NCI-H2081 (cell line): ENCODE measurements around the gene LRP1B.
A peak's percentile ranks its signal among the peaks of the same experiment; 100 is the strongest.
"Not testable (repeated sequence)": the region's sequence is repeated elsewhere in the genome, so short reads cannot be mapped to it uniquely, and the experiment has no call there.

Experiments
- DNase-seq, 2 experiments: peaks; one replicate each; lab custom pipeline; 2025; lab: John Stamatoyannopoulos, UW

LRP1B gene

DNA sequence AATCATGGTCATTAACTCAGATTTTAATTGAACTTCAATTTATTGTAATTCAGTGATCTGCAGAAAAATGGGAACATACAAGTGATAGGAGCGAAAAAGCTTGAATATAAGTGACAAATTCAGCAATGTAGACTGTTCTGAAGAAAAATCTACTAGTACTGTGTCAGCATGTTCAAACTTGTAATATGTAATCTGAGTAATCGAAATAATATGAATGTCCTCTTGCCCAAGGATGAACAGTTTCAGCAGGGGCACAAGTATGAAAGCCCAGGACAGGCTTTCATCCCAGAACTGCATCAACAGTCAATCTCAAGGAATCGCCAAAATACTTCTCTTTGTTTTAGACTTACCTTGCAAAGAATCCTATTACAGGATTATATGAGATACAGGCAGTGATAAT lies 1110.5 kb downstream of the LRP1B start:
- no peak for DNase-seq

DNA sequence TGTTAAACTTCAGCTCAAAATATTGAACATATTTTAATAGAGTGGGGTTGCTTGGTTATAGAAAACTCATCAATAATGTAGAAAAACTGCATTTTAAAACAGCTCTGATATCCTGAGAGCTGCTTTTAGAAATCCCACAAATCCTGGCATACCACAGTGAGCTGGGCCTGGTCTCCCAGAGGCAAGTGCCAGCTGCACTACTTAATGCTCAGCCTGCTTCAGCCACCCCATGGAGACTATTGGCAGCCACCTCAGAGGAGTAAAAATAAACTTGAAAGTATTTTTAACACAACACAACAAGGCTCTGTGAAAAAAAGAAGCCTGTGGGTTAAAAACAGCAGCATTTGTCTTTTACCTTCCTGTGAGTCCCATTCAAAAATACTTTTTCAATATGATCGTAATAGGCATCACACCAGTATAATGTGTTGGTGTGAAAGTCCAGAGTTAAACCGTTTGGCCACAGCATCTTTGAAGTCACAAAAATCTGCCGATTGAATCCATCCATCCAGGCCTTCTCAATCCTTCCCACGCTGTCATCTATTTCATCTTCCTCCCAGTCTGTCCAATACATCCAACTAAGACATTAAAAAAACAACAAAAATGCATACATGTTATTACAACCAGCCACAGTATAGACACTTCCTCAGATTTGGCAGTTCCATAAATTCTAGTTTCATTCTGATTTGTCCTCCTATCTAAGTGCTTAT lies 1115.3 kb downstream of the LRP1B start:
- peak; percentile 28 to 47 for DNase-seq

DNA sequence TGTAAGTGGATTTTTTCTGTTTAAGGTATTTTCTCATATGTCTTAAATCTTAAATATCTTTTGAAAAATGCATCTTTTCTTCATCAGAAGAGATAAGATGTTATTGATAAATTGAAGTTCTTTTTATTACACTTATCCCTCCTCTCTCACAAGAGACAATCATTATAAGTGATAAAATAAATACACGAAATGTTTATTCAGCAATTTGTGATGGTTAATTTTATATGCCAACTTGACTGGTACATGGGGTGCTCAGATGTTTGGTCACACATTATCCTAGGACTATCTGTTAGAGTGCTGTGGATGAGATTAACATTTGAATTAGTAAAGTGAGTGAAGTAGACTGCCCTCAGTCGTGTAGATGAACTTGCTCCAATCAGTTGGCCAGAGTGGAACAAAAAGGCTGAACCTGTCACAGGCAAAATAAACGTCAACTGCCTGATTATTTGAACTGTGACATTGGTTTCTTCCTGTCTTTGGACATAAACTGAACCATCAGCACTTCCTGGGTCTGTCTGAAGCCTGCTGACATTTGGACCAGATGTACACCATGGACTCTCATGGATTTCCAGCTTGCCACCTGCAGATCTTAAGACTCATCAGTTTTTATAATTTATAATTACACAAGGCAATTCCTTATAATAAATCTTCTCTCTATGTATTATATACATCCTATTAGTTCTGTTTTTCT lies 1126.7 kb downstream of the LRP1B start:
- peak in 1 of 2 experiments; percentile 7 for DNase-seq

DNA sequence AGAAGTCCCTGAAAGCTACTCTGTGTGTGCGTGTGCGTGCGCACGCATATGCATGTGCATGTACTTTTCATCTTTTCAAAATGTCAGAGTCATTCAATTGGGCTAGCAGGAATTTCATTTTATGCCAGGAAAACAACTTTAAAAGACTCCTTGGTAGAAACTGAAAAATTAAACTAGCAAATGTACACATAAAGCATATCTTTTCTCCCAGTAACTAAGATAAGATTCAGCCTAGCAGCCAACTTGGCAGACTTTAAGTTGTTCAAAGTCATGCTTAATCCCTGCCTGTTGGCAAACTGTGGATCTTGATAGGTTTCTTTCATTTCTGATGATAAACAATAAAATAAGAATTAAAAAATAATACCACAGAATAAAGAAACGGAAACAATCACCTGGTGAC lies 1129.1 kb downstream of the LRP1B start:
- no peak for DNase-seq

DNA sequence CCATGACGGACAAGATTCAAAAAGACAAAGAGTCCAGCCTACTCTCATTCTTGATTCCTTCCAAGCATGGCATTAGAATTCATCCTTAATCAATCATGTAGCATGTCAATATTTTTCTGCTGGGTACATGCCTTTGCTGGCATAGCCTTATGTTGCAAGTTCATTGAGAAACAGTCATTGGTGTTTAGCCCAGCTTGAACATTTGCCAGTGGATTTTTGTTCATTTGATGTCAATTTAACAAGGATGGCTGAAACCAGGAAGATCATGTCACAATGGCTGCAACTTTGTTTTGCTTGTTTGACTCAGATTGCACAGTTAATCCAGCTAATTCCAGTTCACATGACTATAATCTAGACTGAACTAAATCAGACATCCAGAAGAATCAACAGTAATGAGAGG lies 1132.2 kb downstream of the LRP1B start:
- no peak for DNase-seq

DNA sequence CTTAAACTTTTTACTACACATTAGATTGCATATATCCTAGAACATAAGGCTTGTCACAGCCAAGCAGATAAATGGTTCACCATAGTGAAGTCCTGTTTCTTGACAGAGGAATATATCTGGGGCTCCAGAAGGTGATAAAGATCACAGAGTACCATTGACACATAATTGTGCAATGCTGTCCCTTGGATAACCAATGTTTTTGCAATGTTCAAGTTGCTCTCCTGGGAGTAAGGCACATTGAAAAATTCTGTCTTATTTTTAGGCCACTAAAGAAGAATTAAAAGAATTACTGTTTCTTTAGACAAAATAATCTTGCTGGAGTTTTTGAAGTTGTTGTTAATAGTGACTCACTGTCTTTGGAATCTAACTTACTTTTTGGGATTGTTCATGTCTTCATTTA lies 1132.8 kb downstream of the LRP1B start:
- no peak for DNase-seq

DNA sequence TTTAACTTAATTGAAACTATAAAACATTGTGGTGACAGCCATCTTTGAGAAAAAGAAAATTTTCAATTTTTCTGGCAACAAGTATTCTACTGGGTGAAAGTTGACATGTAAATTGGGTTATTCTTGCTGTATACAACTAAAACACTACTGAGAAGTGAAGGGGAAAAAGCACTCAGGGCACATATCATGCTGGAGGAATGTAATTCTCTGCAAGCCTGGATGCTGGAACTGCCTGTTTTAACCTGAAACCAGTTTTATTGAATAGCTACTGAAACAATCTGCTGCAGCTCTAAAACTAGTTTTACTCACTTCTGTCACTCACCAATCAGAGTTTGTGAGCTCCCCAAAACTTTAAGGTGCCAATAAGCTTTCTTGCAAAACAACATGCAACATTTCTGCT lies 1136.0 kb downstream of the LRP1B start:
- DNase-seq = no peak

DNA sequence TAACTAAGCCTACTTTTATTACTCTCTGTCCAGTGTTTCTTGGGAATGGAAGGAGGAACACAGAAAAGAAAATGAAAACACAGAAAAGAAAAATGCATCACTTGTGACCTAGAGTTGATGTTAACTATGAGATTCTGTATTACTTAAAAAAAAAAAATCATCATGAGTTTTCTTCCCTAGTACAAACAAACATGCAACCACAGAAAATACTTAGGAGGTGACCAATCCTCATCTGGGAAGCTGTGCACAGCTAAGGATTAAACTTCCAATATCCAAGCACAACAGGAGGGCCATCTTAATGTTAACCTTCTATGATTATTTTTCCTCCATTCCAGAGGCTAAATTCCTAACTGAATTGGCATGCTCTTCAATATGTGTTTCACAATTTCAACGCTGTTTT lies 1140.4 kb downstream of the LRP1B start:
- no peak for DNase-seq

DNA sequence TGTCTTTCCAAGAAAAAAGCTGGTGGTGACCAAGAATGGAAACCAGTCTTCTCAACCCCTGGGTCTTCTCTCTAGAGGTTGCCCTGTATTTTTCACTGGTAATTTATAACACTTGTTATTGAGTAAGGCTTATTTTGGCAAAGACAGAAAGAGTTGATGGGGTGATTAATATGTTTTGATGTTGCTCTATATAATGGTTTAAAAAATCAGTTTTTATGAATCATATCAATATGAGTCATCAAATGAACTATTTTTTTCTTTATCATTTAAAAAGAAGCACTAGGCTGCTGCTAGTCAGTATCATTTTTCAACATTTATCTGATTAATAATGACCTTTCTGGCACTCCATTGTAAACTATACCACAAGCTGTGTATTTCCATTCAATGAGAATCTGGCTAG lies 1142.2 kb downstream of the LRP1B start:
- no peak for DNase-seq

DNA sequence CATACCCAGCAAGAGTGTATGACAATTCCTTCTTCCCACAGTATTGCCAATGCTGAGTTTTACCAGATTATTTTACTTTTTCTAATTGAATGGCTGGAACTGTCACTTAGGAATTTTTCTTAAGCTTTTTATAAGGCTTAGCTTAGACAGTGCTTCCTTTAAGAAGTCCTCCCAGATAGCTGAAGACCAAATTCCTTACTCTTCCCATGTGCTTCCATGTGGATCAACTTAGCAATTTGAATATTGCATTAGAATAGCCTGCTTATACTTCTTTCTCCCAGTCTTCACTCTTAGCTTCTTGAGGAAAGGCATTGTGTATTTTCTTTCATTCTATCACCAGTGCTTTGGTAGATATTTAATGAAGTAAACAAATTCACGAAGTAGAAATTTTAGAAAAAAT lies 1144.4 kb downstream of the LRP1B start:
- DNase-seq = no peak

DNA sequence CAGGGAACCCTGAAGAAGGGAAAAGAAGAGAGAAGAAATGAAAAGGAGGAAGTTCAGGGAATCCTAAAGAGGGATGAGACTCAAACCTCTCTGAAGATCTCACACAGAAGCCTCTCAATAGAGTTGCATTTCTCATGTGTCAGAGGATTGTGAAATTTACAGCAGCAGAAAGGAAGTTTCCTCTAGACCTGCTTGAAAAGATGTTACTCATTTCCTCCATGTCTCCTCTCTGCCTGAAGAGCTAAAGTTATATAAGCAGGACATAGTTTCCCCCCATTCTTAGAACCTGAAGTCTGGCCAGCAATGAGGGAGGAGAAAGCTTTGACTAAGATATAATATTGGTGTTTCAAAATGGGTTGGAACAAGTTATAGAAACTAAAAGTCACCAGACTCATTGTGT lies 1155.6 kb downstream of the LRP1B start:
- no peak for DNase-seq

DNA sequence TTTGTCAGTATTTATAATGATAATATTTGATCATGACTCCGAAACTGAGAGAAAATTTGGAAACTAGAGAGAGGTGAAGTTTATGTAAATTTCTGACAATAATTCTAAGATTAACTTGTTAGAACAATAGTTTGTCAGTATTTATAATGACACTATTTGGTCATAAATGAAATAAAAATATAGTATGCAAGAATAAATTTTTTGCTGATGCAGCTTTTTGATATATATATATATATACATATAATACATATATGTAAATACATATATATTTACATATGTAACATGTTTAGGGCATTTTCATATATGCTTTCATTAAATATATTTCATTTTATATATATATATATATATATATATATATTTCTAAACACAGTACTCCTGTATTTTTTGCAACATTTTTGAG lies 1158.1 kb downstream of the LRP1B start:
- no peak for DNase-seq

DNA sequence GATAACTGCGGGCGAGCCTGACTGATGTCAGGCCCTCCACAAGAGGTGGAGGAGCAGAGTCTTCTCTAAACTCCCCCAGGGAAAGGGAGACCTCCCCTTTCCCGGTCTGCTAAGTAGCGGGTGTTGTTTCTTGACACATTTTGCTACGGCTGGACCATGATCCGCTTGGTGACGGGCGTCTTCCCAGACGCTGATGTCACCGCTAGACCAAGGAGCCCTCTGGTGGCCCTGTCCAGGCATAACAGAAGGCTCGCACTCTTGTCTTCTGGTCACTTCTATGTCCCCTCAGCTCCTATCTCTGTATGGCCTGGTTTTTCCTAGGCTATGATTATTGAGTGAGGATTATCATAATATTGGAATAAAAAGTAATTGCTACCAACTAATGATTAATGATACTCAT lies 1166.5 kb downstream of the LRP1B start:
- DNase-seq = not testable (repeated sequence)

DNA sequence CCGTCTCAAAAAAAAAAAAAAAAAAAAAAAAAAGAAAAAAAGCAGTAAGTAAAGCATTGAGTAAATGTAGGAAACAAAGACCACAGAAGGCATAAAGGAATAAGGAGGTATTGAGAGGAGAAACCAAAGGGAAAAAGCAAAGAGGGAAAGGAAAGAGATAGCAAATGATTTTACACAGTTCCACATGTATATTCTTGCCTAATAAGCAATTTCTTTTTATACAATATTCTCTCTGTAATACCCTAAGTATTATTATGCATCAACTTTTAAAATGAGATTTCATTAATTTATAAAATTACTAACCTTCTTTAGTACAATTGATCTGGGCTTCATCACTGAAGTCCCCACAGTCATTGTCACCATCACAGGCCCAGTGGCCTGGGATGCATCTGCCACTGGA lies 1180.9 kb downstream of the LRP1B start:
- no peak for DNase-seq

DNA sequence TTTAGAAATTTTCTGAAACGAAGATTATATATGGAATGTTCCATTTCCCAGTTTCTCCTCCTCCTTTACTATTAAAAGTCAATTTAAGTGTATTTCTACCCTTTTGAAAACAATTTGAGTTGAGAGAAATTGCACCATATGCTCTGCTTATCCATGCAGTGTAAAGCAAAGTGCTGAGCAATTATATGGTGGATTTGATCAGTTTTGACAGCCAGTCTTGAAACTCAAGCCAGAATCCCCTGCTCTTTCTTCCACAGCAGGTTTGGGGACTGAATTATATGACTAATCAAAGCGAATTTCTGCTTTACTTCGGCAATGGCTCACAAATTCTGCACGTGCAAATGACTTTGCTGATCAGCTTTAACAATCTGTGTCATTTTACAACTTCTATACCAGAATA lies 1183.6 kb downstream of the LRP1B start:
- no peak for DNase-seq

DNA sequence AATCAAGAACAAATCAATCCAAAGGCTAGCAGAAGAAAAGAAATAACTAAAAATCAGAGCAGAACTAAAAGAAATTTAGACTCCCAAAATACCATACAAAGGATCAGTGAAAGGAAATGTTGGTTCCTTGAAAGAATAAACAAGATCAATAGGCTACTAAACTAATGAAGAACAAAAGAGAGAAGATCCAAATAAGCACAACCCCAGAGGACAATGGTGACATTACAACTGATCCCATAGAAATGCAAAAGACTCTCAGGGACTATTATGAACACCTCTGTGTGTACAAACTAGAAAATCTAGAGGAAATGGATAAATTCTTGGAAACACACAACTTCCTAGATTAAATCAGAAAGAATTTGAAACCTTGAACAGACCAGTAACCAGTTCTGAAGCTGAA lies 1186.9 kb downstream of the LRP1B start:
- no peak for DNase-seq

DNA sequence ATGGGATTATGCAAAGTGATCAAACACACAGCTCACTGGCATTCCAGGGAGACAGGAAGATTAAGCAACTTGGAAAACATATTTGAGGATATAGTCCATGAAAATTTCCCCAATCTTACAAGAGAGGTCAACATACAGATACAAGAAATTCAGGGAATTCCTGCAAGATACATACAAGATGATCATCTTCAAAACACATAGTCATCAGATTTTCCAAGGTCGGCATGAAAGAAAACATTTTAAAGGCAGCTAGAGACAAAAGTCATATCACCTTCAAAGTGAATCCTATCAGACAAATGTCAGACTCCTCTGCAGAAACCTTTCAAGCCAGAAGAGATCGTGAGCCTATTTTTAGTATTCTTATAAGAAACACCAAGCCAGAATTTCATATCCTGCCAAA lies 1188.5 kb downstream of the LRP1B start:
- no peak for DNase-seq

DNA sequence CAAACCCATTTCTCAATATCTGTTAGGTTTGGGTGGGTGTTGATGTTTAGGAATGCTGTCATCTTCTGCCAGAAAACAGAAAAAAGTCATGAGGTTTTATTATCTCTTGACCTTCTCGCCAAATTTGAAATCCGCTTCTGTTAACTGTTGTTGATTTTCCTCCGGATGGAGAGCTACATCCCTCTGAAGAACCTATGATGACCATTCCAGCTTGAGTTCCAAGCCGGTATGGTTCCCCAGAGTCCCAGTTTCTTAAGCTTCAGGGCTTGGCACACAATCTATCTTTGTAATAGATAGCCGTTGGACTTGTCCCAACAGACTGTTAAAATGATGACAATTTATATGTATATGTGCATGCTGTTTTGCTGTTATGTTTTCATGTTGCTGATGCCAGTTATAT lies 1201.0 kb downstream of the LRP1B start:
- DNase-seq = no peak

DNA sequence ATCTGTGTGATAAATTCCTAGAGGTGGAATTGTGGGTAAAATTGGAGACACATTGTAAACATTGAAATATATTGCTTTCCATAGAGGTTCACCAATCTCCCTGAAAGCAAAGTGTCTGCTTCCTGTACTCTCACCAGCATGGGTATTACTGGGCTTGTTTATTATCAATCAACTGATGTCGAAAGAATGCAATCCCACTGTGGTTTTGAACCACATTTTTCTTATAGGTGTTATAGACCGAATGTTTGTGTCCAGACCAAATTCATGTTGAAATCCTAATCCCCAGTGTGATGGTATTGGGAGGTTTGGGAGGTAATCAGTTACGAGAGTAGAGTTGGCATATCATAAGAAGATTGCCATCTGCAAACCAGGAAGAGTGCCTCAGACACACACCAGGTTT lies 1212.4 kb downstream of the LRP1B start:
- no peak for DNase-seq

DNA sequence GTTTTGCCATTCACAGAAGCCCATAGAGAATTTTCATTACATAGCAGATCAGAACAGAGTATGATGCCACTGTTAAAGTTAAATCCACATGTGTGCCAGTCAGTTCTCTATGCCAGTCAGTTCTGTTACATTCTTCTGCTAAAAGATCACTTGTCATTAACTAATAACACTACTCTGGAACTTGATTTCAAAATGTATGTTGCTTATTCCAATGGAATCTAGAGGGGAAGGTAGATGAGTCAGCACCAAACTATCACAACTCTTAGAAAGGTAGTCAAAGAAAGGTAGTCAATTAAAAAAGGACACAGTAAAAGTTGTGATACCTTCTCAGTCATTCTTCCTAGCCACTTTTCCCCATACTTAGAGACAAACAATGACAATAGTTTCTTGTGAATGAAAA lies 1214.4 kb downstream of the LRP1B start:
- DNase-seq = no peak

DNA sequence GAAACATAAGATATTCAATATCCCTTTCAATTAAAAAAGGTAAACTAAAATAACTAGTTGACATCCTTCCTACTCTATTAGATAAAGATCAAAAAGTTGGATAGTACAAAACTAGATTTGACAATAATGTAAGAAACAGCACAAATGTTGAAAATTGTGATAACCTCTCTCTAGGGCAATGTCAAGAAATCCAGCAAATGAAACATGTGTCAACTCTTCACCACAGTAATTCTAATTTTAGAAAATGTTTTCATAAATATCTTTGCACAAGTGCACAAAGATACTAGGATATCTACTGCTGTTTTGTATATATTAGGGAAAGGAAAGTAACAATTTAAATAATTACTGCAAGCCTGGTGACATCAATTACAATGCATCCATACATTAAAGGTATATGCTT lies 1220.1 kb downstream of the LRP1B start:
- DNase-seq = no peak

DNA sequence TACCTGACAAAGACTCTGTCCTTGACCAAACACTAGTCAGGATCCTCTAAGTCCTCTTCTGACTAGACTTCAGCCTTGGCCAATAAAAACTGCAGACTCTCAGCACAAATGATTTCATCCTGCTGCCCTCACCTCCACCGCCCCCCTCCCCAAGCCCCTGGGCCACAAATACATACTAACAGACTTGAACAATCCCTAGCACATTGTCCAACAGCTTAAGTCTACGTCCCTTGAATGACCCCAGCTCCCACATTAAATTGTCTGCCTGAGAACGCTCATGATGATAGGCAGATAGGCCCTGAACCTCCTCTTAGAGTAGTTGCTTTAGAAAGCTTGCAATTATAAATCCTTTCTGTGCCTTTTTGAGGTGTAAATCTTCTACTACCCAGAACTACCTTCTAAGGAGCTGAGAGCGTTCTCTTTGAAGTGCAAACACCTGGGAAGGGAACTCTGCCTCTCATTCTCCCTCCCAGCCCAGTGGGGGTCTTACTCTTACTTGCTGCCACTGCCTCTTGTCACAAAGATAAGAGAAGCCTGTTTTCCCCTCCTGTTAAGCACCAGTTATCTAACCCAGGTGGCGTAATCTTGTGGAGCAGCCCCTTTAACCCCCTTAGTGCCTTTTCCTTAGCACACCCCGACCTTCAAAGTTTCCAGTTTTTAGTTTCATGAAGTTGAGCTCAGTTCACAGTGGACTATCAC lies 1225.6 kb downstream of the LRP1B start:
- no peak for DNase-seq

DNA sequence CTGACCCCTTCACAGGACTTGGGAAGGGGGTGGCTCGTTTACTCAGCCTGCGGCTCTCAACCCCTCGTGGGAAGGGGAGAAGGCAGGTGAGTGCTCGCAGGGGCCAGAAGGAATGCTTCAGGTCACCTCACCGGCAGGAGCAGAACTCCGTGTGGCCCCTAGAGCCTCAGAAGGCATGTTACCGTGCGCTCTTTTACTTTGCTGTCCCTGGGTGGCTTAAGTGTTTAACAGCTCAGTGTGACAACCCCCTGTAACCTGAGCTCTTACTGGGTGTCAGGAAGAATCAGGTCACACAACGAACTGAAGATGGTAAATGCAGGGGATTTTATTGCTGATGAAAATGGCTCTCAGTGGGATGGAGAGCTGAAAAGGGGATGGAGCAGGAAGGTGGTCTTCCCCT lies 1235.4 kb downstream of the LRP1B start:
- DNase-seq = no peak
